ENCODE results near the gene EIF4E2. TPM values are rescaled to one million over a fixed set of nuclear protein-coding genes. Genes with fewer than 3 reads are reported as not detected.

EIF4E2 gene
- total RNA-seq, 2 experiments from 2014 or later = 70.1 to 71.8 TPM

GRCh38 chr2:232540441-232541041 is 9.9 kb upstream of the EIF4E2 start:
- Mint-ChIP-seq H3K27ac (no peak overlapping the region), H3K4me1 (peaks cover 9% of the 10 kb centered on the region), H3K4me3 (no peak overlapping the region), H3K9me3 (no peaks in the 10 kb centered on the region), H3K27me3 (peaks cover 6% of the 10 kb centered on the region), H3K36me3 (peaks cover 11% of the 10 kb centered on the region)
- DNase-seq = no peak

GRCh38 chr2:232541195-232541960 is 9.1 kb upstream of the EIF4E2 start:
- peaks cover 10% of the 10 kb centered on the region for H3K4me1 Mint-ChIP-seq
- H3K4me3 Mint-ChIP-seq = no peak overlapping the region
- DNase-seq = no peak
- H3K36me3 Mint-ChIP-seq = peaks cover 19% of the 10 kb centered on the region
- H3K9me3 Mint-ChIP-seq = no peaks in the 10 kb centered on the region
- H3K27me3 Mint-ChIP-seq = peaks cover 6% of the 10 kb centered on the region
- H3K27ac Mint-ChIP-seq = no peak overlapping the region

DNA sequence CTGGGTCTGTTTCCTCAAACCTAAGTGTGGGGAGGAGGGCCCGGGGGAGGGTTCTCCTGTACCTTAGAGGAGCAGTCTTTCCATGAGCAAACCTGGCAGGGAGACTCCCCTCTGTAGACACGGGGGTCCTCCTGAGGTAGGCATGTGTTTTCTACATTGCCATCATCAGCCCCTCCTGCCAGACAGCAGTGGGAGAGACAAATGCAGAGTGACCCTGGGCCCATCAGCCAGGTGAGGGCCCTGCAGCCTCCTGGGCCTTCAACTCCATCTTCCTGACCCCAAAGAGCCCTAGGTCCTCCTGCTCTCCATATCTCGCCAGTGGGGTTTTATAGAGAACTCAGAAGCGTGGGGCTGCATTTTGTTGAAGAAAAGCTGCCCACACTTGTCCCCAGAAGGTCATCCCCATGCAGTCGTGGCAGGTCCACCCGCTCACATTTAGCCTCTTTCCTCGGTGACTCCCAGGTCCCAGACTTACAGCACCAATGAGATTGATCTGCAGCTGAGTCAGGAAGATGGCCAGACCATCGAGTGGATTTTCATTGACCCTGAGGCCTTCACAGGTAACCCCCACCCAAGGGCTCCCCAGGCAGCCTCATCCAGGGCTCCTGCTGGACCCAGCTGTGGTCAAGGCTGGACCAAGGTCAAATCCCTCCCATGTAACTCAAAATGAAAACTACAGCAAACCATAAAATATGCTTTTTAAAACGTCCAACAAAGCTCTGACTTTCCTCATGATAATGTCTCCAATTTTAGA is 8.4 kb upstream of the EIF4E2 start:
- no peak overlapping the region for H3K27ac Mint-ChIP-seq
- H3K4me1 Mint-ChIP-seq = peaks cover 14% of the 10 kb centered on the region
- DNase-seq = no peak
- peaks cover 6% of the 10 kb centered on the region for H3K27me3 Mint-ChIP-seq
- H3K9me3 Mint-ChIP-seq = no peaks in the 10 kb centered on the region
- peaks cover 24% of the 10 kb centered on the region for H3K36me3 Mint-ChIP-seq
- H3K4me3 Mint-ChIP-seq = no peak overlapping the region

DNA sequence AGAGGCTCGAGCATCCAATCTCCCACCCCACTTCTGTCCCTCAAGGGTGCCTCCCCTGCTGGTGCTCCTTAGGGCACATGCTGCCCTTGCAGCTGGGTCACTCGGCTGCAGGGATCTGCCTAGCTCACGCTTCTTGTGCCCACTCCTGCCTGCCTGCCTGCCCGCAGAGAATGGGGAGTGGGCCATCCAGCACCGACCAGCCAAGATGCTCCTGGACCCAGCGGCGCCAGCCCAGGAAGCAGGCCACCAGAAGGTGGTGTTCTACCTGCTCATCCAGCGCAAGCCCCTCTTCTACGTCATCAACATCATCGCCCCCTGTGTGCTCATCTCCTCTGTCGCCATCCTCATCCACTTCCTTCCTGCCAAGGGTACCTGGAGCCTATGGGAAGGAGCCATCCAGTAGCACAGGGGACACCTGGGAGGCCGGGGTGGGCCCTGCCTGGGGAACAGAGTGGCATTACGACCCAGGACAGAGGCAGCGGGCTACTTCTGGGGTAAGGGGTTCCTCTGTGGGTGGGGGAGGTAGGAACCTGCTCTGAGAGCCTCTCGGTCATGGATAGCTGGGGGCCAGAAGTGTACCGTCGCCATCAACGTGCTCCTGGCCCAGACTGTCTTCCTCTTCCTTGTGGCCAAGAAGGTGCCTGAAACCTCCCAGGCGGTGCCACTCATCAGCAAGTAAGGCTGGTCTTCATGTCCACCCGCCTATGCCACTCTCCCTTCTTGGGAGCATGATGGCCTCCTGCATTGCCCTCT is 7.6 kb upstream of the EIF4E2 start:
- DNase-seq = no peak
- peaks cover 31% of the 10 kb centered on the region for H3K36me3 Mint-ChIP-seq
- no peak overlapping the region for H3K4me3 Mint-ChIP-seq
- H3K4me1 Mint-ChIP-seq = peaks cover 21% of the 10 kb centered on the region
- peaks cover 6% of the 10 kb centered on the region for H3K27me3 Mint-ChIP-seq
- H3K9me3 Mint-ChIP-seq = no peaks in the 10 kb centered on the region
- H3K27ac Mint-ChIP-seq = no peak overlapping the region

DNA sequence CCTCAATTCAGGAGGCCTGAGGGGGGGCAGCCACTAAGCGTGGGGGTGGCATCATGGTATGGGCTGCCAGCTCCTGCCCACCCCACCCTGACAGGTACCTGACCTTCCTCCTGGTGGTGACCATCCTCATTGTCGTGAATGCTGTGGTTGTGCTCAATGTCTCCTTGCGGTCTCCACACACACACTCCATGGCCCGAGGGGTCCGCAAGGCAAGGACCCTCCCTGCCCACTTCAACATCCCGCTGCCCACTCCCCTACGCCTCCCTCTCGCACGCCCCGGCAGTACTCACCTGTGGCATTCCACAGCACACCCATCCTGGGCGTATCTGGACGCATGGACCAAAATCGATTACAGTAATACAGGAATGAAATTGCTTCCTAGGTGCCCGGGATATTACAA is 7.0 kb upstream of the EIF4E2 start:
- Mint-ChIP-seq H3K36me3 (peaks cover 36% of the 10 kb centered on the region), H3K27ac (no peak overlapping the region), H3K4me3 (no peak overlapping the region), H3K9me3 (peaks cover 4% of the 10 kb centered on the region), H3K27me3 (peaks cover under 1% of the 10 kb centered on the region), H3K4me1 (peaks cover 22% of the 10 kb centered on the region)
- no peak for DNase-seq

DNA sequence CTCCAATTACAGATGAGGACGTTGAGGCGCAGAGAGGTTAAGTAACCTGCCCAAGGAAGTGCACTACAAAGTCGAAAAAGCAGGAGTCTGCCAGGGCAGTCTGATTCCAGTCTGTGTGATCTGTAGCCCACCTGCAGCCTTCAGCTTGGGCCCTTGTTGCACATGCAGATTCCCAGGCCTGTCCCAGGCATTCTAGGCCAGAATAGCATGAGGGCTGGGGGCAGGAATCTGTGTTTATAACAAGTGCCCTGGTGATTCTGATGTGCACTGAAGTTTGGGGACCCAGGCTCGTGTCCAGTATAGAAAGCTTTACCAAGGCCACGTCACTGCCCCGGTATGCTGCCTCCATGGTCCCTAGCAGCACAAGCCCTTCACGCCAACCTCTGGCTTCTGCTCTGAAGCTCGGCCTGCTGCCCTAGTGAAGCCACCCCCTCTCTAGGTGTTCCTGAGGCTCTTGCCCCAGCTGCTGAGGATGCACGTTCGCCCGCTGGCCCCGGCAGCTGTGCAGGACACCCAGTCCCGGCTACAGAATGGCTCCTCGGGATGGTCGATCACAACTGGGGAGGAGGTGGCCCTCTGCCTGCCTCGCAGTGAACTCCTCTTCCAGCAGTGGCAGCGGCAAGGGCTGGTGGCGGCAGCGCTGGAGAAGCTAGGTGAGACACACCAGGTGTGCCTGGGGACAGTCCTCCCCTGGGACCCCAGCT is 6.4 kb upstream of the EIF4E2 start:
- DNase-seq = no peak
- no peak overlapping the region for H3K27ac Mint-ChIP-seq
- peaks cover 42% of the 10 kb centered on the region for H3K36me3 Mint-ChIP-seq
- no peak overlapping the region for H3K4me3 Mint-ChIP-seq
- H3K9me3 Mint-ChIP-seq = peaks cover 8% of the 10 kb centered on the region
- peaks cover 24% of the 10 kb centered on the region for H3K4me1 Mint-ChIP-seq
- H3K27me3 Mint-ChIP-seq = no peaks in the 10 kb centered on the region

DNA sequence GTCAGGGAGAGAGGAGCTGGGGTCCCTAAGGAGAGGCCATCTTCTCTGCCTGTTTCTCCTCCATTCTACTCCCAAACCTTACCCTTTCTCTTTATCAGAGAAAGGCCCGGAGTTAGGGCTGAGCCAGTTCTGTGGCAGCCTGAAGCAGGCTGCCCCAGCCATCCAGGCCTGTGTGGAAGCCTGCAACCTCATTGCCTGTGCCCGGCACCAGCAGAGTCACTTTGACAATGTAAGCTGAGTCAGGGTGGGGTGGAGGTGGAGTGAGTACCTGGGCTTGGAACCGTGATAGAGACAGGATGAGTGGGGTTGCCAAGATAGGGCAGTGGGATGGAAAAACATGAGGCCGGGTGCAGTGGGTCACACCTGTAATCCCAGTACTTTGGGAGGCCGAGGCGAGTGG is 5.8 kb upstream of the EIF4E2 start:
- DNase-seq = no peak
- Mint-ChIP-seq H3K9me3 (peaks cover 8% of the 10 kb centered on the region), H3K36me3 (peaks cover 48% of the 10 kb centered on the region), H3K4me1 (peaks cover 29% of the 10 kb centered on the region), H3K27ac (no peak overlapping the region), H3K27me3 (no peaks in the 10 kb centered on the region), H3K4me3 (no peak overlapping the region)

GRCh38 chr2:232545511-232546375 is 4.7 kb upstream of the EIF4E2 start:
- no peak overlapping the region for H3K4me3 Mint-ChIP-seq

DNA sequence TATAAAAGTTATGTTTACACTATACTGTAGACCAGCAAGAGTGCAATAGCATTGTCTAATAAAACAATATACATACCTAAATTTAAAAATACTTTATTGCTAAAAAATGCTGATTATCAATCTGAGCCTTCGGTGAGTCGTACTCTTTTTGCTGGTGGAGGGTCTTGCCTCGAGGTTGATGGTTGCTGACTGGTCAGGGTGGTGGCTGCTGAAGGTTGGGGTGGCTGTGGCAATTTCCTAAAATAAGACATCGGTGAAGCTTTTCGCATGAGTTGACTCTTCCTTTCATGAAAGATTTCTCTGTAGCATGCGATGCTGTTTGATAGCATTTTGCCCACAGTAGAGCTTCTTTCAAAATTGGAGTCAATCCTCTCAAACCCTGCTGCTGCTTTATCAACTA is 2.5 kb upstream of the EIF4E2 start:
- no peak overlapping the region for H3K27ac Mint-ChIP-seq
- no peak overlapping the region for H3K4me3 Mint-ChIP-seq
- peaks cover 8% of the 10 kb centered on the region for H3K9me3 Mint-ChIP-seq
- peaks cover 47% of the 10 kb centered on the region for H3K4me1 Mint-ChIP-seq
- H3K36me3 Mint-ChIP-seq = peaks cover 58% of the 10 kb centered on the region
- no peaks in the 10 kb centered on the region for H3K27me3 Mint-ChIP-seq
- no peak for DNase-seq

More at GRCh38 chr2:232545511-232546375, 4.7 kb upstream of the EIF4E2 start:
- no peaks in the 10 kb centered on the region for H3K27me3 Mint-ChIP-seq
- H3K36me3 Mint-ChIP-seq = peaks cover 50% of the 10 kb centered on the region
- H3K4me1 Mint-ChIP-seq = peaks cover 30% of the 10 kb centered on the region
- no peak overlapping the region for H3K27ac Mint-ChIP-seq
- peaks cover 8% of the 10 kb centered on the region for H3K9me3 Mint-ChIP-seq
- DNase-seq = no peak

DNA sequence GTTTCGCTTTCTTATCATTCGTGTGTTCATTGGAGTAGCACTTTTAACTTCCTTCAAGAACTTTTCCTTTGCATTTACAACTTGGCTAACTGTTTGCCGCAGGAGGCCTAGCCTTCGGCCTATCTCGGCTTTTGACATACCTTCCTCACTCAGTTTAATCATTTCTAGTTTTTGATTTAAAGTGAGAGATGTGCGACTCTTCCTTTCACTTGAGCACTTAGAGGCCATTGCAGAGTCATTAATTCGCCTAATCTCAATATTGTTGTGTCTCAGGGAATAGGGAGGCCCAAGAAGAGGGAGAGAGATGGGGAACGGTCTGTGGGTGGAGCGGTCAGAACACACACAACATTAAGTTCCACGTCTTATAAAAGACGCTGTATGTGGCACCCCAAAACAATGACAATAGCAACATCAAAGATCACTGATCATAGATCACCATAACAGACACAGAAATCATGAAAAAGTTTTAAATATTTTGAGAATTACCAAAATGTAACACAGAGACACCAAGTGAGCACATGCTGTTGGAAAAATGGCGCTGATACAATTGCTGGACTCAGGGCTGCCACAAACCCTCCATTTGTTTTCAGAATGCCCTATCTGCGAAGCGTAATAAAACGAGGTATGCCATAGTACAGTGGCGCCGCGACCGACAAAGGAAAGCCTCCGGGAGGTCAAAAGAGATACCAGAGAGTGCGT is 685 bp upstream of the EIF4E2 start:
- H3K4me3 Mint-ChIP-seq = peak overlapping the region; percentile 99
- H3K27ac Mint-ChIP-seq = peak overlapping the region; percentile 99
- no peak for DNase-seq
- H3K36me3 Mint-ChIP-seq = peaks cover 55% of the 10 kb centered on the region
- peaks cover 8% of the 10 kb centered on the region for H3K9me3 Mint-ChIP-seq
- H3K27me3 Mint-ChIP-seq = no peaks in the 10 kb centered on the region
- peaks cover 65% of the 10 kb centered on the region for H3K4me1 Mint-ChIP-seq

- Mint-ChIP-seq H3K27me3 (no peaks in the 10 kb centered on the region), H3K9me3 (peaks cover 8% of the 10 kb centered on the region)
Measured at GRCh38 chr2:232551250-232551638, 755 bp downstream of the EIF4E2 start.

GRCh38 chr2:232551776-232552175 is 1.3 kb downstream of the EIF4E2 start:
- Mint-ChIP-seq H3K9me3 (peaks cover 8% of the 10 kb centered on the region), H3K4me3 (peak overlapping the region; percentile 99), H3K4me1 (peaks cover 64% of the 10 kb centered on the region), H3K27ac (peak overlapping the region; percentile 99), H3K27me3 (no peaks in the 10 kb centered on the region), H3K36me3 (peaks cover 40% of the 10 kb centered on the region)
- no peak for DNase-seq

More at GRCh38 chr2:232551250-232551638, 755 bp downstream of the EIF4E2 start:
- peak overlapping the region; percentile 99 for H3K4me3 Mint-ChIP-seq
- peak overlapping the region; percentile 99 for H3K27ac Mint-ChIP-seq
- H3K4me1 Mint-ChIP-seq = peaks cover 68% of the 10 kb centered on the region
- no peak for DNase-seq
- peaks cover 43% of the 10 kb centered on the region for H3K36me3 Mint-ChIP-seq

DNA sequence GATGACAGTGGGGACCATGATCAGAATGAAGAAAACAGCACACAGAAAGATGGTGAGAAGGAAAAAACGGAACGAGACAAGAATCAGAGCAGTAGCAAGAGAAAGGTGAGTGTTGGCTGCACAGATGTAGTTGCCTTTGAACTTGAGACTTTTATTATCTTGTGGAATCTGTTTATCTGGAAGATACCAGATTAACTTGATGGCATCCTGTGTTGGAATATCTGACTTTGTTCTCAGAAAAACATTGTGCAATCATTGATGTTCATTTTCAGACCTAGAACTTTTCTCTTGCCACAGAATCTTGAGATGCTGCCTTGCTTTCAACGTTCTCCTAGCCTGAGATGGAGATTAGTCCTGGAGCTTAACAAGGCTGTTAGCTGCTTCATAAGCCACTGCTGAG is 5.9 kb downstream of the EIF4E2 start:
- peak overlapping the region; percentile 38 for H3K27ac Mint-ChIP-seq

More for the DNA sequence above, 5.9 kb downstream of the EIF4E2 start:
- Mint-ChIP-seq H3K9me3 (no peaks in the 10 kb centered on the region), H3K4me3 (no peak overlapping the region), H3K4me1 (peaks cover 36% of the 10 kb centered on the region), H3K36me3 (peaks cover 15% of the 10 kb centered on the region), H3K27me3 (no peaks in the 10 kb centered on the region)
- no peak for DNase-seq
